Measurements from ENCODE around the gene ZSWIM8.
"Not testable (repeated sequence)": the region's sequence is repeated elsewhere in the genome, so short reads cannot be mapped to it uniquely, and the experiment has no call there.

ZSWIM8 gene

DNA sequence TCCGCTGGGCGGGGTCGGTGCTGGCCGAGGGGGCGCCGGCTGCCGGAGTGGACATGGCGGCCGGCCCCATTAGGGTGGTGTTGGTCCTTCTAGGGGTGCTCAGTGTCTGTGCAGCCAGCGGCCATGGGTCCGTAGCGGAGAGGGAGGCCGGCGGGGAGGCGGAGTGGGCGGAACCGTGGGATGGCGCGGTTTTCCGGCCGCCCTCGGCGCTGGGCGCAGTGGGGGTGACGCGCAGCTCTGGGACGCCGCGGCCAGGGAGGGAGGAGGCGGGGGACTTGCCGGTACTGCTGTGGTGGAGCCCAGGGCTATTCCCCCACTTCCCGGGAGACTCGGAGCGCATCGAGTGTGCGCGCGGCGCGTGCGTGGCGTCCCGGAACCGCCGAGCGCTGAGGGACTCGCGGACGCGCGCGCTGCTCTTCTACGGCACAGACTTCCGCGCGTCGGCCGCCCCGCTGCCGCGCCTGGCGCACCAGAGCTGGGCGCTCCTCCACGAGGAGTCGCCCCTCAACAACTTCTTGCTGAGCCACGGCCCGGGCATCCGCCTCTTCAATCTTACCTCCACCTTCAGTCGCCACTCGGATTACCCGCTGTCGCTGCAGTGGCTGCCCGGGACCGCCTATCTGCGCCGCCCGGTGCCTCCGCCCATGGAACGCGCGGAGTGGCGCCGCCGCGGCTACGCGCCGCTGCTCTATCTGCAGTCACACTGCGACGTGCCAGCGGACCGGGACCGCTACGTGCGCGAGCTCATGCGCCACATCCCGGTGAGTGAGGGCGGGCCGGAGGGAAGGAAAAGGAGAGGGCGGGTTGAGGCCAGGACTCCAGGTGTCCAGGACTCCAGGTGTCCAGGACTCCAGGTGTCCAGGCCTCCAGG lies 12.9 kb upstream of the ZSWIM8 start:
- peak; percentile 87 for DNase-seq (ENCODE audit: low read depth)

DNA sequence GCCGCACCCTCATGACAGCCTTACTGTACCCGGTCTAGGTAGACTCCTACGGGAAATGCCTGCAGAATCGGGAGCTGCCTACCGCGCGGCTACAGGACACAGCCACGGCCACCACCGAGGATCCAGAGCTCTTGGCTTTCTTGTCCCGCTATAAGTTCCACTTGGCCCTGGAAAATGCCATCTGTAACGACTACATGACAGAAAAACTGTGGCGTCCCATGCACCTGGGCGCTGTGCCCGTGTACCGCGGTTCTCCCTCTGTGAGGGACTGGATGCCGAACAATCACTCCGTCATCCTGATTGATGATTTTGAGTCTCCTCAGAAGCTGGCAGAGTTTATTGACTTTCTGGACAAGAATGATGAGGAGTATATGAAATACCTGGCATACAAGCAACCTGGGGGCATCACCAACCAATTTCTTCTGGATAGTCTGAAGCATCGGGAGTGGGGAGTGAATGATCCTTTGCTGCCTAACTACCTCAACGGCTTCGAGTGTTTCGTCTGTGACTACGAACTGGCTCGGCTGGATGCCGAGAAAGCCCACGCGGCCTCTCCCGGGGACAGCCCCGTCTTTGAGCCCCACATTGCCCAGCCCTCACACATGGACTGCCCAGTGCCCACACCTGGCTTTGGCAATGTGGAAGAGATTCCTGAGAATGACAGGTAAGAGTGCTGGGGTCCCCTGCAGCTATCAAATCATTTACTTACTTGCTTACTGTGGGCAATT lies 12.1 kb upstream of the ZSWIM8 start:
- DNase-seq (ENCODE audit: low read depth) = no peak

DNA sequence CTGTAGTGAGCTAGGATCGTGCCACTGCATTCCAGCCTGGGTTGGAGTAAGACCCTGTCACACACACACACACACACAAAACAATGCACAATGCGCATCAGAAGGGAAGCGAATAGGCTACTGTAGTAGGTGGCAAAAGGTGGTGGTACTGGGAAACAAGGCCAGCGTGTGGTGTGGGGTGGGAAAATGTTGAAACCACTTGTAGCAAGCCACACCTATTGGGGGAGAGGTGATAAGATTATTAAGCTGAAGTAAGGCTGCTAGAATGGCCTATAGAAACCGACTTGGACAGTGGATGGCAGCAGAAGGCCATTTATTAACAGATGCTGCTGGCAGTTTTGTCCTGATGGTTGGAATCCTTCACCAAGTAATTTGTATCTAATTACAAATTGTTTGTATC lies 10.8 kb upstream of the ZSWIM8 start:
- peak; percentile 32 for DNase-seq (ENCODE audit: low read depth)

DNA sequence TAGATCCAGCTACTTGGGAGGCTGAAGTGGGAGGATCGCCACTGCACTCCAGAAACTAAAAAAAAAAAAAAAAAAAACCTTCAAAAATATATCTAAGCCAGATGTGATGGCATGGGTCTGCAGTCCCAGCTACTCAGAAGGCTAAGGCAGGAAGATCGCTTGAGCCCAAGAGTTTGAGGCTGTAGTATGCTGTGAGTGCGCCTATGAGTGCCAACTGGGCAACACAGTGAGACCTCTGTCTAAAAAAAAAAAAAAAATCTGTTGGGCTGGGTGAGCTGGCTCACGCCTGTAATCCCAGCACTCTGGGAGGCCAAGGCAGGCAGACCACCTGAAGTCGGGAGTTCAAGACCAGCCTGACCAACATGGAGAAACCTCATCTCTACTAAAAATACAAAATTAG lies 6.4 kb upstream of the ZSWIM8 start:
- no peak for DNase-seq (ENCODE audit: low read depth)

DNA sequence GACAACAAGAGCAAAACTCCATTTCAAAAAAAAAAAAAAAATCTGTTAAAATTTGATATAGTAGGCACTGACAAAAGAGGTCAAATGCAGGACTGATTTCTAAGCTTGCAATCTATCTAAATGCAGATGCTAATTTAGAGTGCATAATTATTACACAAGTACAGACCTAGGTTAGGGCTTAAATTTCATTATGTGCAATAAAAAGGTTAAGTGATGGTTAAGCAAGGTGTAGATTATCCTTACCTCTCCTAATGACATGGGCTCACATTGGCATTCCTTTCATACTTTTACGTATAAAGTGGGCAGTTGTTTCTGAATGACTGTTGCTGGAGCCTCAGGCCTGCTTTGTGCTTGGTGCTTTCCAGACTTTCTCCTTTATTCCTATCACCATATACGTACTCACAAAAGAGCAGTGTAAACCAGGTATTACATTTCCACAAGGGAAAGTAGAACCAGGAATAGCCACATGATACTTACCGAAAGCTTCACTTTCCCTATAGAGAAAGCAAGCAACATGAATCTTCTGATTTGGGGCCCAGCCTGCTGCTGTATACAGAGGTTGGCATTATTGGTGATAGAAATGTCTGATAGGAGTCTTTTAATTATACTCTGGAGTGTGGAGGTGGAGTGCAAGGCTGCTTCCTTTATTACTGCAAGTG lies 5.7 kb upstream of the ZSWIM8 start:
- no peak for DNase-seq (ENCODE audit: low read depth)

DNA sequence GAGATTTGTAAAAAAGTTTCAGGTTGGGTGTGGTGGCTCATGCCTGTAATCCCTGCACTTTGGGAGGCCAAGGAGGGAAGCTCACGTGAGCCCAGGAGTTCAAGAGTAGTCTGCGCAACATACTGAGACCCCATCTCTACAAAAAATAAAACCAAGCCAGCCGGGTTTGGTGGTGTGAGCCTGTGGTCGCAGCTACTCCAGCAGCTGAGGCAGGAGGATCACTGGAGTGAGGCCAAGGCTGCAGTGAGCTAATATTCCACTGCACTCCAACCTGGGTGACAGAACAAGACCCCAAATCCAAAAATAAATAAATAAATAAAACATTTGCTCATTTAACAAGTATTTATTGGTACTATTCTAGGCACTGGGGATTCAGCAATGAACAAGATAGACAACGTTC lies 5.1 kb upstream of the ZSWIM8 start:
- no peak for DNase-seq (ENCODE audit: low read depth)

DNA sequence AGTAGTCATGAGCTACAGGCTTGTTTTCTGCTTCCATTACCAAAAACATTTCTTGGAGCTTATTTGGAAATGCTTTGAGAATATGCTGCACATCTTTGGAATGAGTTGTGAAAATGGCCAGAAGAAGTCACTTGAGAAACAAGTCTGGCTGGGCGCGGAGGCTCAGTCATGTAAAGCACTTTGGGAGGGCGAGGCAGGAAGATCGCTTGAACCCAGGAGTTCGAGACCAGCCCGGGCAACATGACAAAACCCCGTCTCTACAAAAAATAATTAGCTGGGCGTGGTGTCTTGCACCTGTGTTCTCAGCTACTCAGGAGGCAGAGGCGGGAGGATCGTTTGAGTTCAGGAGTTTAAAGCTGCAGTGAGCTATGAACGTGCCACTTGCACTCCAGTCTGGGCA lies 4.4 kb upstream of the ZSWIM8 start:
- peak; percentile 43 for DNase-seq (ENCODE audit: low read depth)

DNA sequence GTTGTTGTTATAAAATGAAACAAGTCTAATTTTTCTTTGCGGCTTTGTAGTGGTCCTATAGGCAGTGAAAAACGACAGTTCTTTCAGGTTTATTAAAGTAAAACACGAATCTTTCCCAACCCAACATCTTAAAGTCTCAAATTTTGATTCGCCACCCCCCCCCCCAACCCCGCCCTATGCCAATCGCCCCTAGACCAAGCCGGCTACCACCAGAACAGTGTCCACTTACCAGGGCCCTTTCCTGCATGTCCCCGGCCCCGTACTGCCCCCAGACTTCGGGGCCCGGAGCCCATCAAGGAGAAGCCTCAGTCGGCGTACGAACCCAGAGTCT lies 3.9 kb upstream of the ZSWIM8 start:
- DNase-seq (ENCODE audit: low read depth) = no peak

DNA sequence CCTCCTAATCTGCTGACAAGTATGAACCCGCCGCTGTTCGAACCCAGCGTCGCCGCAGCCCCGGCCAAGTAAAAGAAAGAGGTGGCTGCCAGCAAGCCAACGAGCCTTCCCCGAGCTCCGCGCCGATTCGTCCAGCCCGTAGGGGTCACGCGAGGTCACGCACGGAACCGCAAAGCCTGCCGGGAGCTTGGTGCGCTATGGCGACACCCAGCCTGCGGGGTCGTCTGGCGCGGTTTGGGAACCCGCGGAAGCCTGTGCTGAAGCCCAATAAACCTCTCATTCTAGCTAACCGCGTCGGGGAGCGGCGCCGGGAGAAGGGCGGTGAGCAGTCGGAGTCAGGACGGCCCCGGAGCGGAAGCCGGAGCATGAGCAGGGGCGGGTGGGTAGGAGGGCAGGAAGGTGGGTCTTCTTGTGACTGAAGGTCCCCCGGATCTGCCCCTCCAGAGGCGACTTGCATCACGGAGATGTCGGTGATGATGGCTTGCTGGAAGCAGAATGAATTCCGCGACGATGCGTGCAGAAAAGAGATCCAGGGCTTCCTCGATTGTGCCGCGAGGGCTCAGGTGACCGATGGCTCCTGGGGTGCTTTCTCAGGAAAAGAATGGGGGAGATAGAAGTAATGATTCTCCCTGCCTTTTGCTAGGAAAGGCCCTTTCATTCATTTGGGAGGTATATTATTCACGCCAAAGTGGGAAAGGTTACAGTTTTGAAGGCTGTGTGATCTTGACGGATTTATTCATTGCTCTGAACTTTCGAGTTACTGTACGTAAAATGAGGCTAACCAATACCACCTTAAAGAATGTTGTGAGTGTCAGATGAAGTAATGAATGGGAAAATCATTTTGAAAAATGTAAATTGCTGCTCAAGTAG lies 3.3 kb upstream of the ZSWIM8 start, which contains the start of gene CHCHD1:
Gene CHCHD1, plus strand, starts transcription at position 170 of the 870 bp plus-strand sequence. Its CDS starts 28 bp downstream, at position 198.
- DNase-seq (ENCODE audit: low read depth) = peak; percentile 84

DNA sequence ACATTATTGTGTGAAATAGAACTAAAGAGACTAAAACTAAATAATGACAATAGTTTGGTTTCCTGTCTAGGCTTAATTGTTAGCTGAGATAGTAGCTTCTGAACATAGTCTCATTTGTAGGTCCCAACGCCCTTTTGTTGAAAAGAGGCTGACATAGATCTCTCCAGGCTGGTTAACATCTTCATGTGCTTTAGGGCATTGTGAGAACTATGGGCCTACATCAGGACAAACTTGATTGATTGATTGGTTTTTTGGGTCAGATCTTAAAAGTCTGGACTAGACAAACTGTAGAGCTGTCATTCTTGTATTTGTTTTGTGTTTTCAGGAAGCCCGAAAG lies 2.7 kb upstream of the ZSWIM8 start:
- DNase-seq (ENCODE audit: low read depth) = no peak

DNA sequence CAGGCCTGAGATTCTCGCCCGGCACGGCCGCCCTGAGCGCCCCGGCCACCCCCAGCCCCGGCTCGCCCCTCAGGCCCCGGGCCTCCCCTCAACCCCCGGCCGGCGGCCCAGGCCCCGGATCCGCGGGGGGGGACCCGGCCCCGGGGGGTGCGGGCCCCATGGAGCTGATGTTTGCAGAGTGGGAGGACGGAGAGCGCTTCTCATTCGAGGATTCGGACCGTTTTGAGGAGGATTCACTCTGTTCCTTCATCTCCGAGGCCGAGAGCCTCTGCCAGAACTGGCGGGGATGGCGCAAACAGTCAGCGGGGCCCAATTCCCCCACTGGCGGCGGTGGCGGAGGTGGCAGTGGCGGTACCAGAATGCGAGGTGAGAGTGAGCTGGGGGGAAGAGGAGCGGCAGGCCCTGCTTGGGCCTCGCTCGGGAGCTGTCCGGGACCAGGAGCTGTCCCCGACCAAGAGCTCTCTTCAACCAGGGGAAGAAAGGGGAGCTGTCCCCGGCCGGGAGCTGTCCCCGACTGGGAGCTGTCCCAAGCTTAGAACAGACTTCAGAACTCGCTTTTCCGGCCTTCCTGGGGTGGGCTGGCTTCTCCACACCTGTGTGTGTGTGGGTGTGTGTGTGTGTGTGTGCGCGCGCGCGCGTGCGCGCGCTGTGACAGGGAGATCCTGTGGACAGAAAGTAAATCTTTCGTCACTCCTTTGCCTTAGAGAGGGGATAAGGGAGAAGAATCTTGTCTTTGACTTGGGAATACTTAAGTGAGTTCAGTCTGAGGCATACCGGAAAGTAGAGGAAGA lies 510 bp downstream of the ZSWIM8 start:
- peak; percentile 43 for DNase-seq (ENCODE audit: low read depth)

DNA sequence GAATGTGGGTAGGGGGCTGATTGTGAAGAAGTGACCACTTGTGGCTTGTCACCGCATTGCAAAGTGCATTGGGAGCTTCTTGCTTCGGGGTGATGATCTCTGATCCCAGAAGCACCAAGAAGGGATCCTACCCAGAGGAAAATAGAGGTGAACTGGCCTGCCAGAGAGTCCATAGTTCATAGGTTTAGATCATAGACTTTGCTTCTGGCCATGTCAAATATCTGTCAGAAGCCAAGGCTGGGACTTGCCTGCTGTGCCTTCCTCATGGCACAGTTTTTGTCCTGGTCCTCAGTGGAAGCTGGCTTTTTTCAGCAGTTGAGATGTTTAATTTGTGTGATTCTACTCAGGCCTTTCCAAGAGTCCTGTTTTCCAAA lies 1.1 kb downstream of the ZSWIM8 start:
- no peak for DNase-seq (ENCODE audit: low read depth)

DNA sequence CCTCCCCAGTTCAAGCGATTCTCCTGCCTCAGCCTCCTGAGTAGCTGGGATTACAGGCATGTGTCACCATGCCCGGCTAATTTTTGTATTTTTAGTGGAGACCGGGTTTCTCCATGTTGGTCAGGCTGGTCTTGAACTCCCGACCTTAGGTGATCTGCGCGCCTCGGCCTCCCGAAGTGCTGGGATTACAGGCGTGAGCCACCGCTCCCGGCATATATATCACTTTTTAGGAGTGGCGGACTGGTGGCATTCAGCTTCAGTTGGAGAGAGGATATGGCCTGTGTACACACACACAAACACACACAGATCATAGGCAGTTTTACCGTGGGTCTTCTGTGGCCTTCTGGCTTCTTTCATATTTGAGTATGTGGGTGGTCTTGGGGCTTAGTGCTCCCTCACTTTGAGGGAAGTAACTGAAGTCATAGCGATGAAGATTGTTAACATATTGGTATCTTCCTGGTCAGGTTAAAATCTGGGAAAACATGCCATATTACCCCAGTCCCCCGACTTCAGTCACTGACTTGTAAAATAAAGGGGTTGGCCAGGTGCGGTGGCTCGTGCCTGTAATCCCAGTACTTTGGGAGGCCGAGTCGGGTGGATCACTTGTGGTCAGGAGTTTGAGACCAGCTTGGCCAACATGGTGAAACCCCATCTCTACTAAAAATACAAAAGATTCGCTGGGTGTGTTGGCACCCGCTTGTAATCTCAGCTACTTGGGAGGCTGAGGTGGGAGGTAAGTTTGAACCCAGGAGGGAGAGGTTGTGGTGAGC lies 1.8 kb downstream of the ZSWIM8 start:
- not testable (repeated sequence) for DNase-seq (ENCODE audit: low read depth)

DNA sequence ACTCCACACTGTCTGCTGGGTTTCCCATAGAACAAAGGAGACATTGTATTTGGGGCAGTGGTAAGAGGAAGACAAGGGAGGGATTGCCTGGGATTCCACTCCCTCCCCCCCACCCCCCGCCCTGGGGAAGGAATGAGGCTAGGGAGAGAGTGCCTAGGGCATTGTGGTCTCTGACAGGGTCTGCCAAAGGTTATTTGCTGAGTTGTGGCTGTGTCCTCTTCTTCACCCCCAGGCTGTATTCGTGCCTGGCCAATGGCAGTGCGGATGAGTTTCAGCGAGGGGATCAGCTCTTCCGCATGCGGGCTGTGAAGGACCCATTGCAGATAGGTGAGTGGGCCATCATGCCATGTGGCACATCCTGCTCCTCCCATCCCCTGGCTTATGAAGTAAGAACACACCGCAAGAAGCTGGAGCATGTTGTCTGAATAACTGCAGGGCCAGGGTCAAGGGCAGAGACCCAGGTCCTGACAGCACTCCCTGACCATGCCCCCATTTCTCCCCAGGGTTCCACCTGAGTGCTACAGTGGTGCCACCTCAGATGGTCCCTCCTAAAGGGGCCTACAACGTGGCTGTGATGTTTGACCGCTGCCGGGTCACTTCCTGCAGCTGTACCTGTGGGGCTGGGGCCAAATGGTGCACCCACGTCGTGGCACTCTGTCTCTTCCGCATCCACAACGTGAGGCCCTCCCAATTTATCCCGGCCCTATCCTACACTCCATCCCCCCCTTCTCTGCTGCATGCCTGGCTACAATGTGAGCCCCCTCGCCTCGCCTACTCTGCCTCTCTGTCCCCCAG lies 3.7 kb downstream of the ZSWIM8 start:
- DNase-seq (ENCODE audit: low read depth) = no peak

DNA sequence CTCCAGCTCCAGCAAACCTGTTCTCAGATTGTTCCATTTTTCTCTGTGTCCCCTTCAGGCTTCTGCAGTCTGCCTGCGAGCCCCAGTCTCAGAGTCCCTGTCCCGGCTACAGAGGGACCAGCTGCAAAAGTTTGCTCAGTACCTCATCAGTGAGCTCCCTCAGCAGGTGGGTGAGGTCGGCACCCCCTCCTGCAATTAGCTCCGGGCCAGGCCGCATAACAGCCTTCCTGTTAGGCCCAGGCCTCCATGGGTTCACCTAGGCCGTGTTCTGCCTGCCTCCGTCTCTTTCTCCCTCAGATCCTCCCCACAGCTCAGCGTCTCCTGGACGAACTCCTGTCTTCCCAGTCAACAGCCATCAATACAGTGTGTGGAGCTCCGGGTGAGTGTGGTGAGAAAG lies 4.3 kb downstream of the ZSWIM8 start:
- no peak for DNase-seq (ENCODE audit: low read depth)

DNA sequence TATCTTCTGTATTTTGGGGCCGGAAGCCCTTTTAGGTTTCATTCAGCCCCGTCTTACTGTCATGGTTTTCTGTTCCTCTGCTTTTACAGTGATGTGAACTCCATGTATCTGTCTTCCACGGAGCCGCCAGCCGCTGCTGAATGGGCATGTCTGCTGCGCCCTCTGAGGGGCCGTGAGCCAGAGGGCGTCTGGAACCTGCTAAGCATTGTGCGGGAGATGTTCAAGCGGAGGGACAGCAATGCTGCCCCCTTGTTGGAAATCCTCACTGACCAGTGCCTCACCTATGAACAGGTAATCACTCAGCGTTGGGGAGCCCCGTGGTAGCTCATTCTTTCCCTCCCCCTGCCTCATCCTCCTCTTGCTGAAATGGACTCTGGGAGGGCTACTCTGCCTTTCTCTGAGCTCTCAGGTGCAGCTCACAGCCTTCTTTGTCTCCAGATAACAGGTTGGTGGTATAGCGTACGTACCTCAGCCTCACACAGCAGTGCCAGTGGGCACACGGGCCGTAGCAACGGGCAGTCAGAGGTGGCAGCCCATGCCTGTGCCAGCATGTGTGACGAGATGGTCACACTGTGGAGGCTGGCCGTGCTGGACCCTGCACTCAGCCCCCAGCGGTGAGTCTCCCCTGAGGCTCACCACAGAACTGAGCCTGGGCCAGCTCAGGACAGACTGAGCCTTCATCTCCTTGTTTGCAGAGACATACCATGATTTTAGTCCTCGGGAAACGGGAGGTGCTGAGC lies 5.7 kb downstream of the ZSWIM8 start:
- no peak for DNase-seq (ENCODE audit: low read depth)

DNA sequence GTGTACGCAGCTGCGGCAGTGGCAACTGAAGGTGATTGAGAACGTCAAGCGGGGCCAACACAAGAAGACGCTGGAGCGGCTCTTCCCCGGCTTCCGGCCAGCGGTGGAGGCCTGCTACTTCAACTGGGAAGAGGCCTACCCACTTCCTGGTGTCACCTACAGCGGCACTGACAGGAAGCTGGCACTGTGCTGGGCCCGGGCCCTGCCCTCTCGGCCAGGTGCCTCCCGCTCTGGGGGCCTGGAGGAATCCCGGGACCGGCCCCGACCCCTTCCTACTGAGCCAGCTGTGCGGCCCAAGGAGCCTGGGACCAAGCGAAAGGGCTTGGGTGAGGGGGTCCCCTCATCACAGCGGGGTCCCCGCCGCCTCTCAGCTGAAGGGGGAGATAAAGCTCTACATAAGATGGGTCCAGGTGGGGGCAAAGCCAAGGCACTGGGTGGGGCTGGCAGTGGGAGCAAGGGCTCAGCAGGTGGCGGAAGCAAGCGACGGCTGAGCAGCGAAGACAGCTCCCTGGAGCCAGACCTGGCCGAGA lies 6.5 kb downstream of the ZSWIM8 start:
- no peak for DNase-seq (ENCODE audit: low read depth)

DNA sequence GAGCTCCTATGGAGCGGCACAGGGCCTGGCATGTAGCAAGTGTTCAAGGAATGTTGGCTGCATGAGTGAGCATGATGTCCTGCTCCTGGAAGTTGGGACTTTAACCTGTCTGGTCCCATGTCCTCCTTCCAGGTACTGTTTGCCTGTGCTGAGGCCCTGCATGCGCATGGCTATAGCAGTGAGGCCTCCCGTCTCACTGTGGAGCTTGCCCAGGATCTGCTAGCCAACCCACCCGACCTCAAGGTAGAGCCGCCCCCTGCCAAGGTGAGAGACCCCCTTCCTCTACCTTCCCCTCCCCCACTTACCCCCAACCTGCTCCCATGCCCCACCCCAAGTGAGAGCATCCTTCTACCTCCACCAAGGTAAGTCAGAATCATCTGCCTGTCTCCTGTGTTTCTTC lies 8.1 kb downstream of the ZSWIM8 start:
- no peak for DNase-seq (ENCODE audit: low read depth)

DNA sequence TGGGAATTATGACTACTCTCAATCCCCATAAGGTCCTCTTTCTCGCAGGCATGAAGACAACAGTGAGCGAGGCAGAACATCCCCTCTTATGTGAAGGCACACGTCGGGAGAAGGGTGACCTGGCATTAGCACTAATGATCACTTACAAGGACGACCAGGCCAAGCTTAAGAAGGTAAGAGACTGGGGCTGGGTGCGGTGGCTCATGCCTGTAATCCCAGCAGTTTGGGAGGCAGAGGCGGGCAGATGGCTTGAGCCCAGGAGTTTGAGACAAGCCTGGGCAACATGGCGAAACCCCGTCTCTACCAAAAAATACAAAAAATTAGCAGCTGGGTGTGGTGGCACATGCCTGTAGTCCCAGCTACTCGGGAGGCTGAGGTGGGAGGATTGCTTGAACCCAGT lies 10.1 kb downstream of the ZSWIM8 start:
- DNase-seq (ENCODE audit: low read depth) = not testable (repeated sequence)

All from fibroblast of gingiva (primary cell).